SK-N-MC (cell line): ENCODE results near the gene CBX6.

Source experiments
- EZH2 ChIP-seq: fragments of 200-600 bp; sonication (generic); IDR thresholded peaks from one replicate; pipeline ENCODE4 v1.6.1; 2017; ENCODE audit warnings: antibody characterized with exemption
- FOXP2 ChIP-seq: optimal IDR thresholded peaks from 2 replicates; pipeline ENCODE3; 2011; ENCODE audit warnings: mild to moderate bottlenecking, moderate library complexity; ENCODE audit not compliant: insufficient read depth; ENCODE audit errors: extremely low read length, control extremely low read depth
- POLR2AphosphoS5 ChIP-seq: IDR thresholded peaks from 2 replicates; pipeline ENCODE4 v1.6.1; 2012; ENCODE audit warnings: mild to moderate bottlenecking, low read depth, low read length, borderline replicate concordance

- no peak for TF ChIP-seq POLR2AphosphoS5
- no peak for TF ChIP-seq EZH2
- no peak for TF ChIP-seq FOXP2
These were observed 39.7 kb downstream of the CBX6 start for GRCh38 chr22:38832005-38832978.
